Central memory CD4-positive, alpha-beta T cell (primary cell): Measurements from ENCODE around the gene HACL1.
A peak's percentile ranks its signal among the peaks of the same experiment; 100 is the strongest.

Experiments used
- DNase-seq: peaks from one replicate; pipeline ENCODE4 v3.0.0; 2022
- total RNA-seq, 3 experiments: gene quantifications; one replicate each; lab custom pipeline; 2026; lab: John Stamatoyannopoulos, UW

Gene HACL1
- 32.4 to 38.6 (median 34.1) reads per million in 3 experiments for total RNA-seq

DNA sequence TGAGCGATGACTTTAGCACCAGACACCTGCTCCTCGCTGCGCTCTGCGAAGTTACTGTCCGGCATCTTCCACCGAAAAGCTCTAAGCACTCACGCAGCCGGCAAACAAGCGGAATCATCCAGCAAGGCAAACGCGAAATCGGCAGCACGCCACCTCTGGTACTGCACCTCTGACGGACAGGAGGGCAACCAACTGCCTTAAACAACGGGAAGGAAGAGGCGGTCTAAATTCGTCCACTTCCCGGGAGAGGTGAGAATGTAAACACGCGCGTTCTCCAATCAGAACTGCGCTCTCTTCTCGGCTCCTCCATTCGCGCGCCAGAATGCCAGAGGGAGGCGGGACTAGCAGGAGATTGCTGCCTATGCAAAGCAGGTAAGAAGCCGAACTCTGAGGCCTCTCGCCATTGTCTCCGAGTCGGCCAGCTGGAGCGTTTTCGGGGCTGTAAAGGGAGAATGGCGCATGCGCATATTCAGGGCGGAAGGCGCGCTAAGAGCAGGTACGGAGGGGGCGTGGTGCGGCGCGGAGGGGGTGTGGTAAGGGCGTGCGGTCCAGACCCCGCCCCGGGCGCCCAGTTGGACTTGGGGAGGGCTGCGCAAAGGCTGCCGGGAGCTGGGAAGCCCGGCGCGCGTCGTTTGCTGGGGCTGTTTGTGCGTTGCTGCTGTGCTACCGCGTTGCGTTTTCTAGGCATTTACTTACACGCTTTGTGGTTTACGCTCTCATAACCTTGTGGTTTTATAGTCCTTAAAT, at the start of gene HACL1, which contains the start of gene BTD:
Gene HACL1, minus strand, starts transcription at position 171 of the 747 bp plus-strand sequence. Its CDS starts 106 bp downstream, at position 65.
Gene BTD, plus strand, starts transcription at position 347 of the 747 bp plus-strand sequence. CDS start 33,695 bp downstream, outside the sequence.
- DNase-seq: peak; percentile 99

DNA sequence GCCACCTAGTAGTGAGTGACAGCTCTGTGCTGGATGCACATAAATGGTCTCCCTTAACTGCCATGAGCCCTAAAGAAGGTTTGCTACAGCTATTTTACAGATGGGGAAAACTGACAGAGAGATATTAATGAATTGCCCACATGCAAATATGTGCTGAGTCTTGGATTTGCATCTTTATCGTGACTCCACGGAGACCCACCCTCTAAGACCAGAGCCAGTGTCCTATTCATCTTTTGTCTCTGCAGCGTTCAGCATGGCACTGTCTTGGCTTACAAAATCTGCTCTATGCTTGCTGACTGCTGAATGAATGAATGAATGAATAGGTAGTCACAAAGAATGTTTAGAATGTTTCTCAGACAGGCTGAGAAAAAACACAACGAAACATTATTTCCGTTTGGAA, 48.5 kb upstream of the HACL1 start:
- DNase-seq: no peak

DNA sequence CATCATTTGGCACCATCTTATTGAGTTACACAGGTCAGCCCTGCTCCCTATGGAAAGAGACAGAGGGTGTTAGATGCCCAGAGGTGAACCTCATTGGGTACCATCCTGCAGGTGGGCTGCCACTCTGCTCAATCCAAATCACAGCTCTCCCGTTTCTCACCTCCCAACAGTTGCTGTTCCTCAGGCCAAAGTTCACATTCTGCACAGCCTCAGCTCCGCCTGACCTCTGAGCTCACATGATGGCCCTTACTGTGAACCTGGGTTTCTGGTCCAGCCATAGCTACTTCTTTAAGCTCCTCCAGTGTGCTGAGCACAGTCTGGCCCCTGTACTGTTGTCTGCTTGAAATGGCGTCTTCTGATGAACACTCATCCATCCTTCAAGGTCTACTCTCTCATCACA, 48.0 kb upstream of the HACL1 start:
- no peak for DNase-seq

DNA sequence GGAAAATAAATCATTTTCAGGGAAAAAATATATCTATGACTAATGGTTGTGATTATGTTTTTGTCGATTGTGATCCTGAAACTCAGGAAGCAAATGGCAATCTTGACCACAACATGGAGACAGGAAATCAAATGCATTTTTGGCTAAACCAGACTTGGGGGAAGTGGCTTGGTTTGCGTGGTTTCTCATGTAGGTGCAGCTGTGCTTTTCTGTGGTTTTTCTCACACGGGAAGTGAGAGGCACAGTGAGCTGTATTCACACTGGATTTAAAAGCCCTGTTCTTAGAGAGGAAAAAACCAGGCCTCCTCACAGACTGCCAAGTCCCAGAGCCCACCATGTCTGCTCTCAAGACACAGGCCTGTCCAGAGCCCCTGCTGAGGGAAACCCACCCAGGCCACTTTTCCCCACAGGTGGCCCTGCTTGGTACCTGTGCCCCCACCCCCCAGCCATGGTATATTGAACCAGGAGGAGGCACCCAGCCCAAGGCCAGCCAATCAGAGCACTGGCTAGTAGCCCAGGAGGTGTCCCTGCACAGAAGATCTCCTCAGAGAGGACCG, 46.3 kb upstream of the HACL1 start:
- peak; percentile 73 for DNase-seq

DNA sequence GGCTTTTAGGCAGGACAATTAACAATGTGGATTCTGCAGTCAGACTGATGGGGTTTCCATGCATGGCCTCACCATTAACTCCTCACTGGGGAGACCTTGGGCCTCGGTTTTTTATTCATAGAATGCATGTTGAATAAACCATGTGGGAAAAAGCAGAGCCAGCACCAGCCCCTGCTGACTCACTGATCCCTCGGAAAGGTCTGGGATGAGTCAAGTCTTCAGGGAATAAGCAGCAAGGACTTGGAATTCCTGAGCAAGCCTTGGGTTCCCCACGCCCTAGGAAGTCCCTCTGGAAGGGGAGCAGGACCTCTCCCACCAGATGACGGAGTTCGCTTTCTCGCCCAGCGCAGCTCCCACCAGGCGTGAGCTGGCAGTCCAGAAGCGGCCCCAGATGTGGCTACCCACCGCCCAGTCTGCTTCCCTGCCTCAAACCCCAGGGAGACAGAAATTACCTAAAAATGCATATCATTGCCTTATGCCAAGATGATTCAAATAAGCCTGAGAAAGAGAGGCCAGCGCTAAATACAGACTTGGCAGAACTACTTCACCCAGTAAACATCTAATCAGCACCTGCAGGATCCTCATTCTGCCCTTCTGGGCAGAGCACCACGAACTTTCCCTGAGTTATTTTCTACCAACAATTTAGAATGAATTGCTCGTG, 45.6 kb upstream of the HACL1 start:
- DNase-seq: no peak

DNA sequence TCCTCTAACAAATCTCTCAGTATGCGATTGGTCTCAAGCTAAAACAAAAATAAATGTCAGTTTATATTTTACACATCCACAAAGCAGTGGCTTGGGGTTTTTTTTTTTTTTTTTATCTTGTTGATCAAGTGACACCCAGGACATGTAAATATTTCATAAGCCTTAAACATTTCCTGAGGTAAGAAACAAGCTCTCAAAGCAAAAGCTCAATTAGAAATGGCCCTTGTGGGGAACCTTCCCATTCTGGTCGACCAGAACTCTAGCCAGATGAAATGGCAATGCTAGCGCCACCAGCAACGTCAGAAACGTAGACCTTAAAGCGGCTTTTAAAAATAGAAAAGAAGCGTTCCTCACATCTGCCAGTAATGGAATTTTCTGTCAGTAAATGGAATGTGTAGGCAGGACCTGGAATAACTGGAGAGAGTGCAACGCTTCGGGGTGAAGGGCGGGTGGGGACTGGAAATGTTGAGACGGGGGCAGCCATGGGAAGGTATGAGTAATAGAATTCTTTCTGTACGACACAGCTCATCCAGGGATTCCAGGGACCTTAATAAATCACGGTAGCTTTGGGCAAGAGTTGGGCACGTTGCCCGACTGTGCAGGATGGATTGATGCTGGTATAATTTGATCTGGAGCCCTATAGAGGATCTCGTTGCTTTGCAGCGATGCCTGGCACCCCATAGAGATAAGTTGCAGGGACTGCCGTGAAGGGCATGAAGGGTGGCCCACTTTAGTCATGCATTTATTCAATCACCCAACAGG, 44.6 kb upstream of the HACL1 start:
- no peak for DNase-seq

DNA sequence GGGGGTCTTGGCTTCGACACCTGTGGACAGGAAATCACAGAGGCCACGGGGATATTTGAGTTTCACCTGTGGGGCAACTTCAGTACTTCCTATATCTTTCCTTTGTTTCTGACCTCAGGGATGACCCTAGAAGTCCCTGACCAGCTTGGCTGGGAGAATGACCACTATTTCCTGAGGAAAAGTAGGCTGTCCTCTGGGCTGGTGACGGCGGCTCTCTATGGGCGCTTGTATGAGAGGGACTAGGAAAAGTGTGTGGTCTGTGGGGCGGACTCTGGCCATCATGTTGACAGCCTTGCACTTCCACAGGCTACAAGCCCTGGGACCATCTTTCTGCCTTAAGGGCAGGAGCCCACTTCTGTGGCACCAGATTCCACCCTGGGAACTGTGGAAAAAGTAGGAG, 43.9 kb upstream of the HACL1 start:
- DNase-seq: no peak

DNA sequence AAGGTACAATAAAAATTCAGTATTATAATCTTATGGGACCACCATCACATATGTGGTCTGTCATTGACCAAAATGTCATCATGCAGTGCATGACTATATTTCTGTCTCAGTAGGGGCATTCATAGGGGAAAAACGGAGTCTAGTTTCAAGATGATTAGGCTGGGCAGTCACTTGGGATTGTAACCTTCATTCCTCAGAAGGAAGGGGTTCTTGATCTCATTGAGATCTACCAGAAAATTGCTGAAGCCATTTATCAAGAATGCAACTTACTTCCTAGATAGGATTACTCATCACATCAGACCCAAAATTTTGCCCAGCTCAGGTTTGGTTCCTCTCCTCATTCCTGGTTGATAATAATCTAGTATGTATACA, 37.5 kb upstream of the HACL1 start:
- no peak for DNase-seq

DNA sequence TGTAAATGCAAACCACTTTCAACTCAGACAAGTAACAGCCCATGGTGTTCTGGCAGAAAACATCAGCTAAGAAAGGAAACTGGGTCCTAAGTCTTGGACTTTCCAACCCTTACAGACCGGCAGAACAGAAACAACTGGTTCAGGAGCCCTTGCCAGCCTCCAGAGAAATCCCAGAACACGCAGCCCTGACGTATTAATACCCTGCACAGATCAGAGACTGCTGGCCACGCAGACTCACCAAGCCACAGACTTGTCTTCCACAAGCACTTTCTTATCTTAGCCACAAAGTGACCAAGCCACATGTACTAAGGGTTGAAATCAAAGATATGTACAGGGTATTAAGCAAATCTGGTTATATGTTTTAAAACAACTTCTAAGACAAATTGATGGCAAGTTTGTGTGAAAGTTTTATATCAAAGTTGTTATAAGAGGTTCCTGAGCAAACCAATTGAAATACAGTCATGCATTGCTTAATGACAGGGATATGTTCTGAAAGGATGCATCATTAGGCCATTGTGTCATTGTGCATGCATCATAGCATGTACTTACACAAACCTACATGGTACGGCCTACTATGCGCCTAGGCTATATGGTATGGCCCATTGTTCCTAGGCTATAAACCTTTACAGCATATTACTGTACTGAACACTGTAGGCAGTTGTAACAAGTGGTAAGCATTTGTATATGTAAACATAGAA, 37.0 kb upstream of the HACL1 start:
- no peak for DNase-seq

DNA sequence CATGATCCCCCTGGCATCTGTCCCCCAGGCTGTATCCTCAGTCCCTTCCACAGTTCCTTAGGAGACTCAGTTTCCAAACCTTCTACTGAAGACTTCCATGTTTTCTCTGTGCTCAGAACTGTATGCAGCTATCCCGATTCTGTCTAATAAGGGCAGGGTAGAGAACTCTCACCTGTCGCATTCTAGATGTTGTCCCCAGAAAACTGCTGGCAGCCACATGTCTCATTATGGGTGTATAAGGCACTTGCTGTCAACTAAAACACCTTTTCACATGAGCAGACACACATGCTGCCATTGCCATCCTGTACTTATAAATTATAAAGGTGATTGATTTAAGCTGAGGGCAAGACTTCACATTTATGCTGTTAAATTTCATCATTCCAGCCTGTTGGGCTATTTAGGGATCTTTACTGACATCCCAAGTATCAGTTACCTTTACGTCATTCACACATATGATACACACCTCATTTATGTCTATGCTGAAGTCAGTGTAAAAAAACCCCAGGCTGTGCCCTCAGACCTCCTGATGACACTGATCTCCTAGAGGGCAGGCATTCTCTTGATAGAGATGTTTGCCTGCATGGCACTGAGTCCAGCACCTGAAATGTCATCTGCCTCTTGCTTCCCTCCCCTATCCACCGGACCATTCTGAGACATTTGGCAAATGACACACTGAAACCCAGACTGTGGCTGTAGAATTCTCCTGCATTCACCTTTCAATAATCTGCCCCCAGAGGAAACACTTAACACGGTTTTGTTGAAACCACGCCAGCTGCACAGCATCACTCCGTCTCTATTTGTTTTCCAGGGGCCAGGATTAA, 36.0 kb upstream of the HACL1 start:
- no peak for DNase-seq

DNA sequence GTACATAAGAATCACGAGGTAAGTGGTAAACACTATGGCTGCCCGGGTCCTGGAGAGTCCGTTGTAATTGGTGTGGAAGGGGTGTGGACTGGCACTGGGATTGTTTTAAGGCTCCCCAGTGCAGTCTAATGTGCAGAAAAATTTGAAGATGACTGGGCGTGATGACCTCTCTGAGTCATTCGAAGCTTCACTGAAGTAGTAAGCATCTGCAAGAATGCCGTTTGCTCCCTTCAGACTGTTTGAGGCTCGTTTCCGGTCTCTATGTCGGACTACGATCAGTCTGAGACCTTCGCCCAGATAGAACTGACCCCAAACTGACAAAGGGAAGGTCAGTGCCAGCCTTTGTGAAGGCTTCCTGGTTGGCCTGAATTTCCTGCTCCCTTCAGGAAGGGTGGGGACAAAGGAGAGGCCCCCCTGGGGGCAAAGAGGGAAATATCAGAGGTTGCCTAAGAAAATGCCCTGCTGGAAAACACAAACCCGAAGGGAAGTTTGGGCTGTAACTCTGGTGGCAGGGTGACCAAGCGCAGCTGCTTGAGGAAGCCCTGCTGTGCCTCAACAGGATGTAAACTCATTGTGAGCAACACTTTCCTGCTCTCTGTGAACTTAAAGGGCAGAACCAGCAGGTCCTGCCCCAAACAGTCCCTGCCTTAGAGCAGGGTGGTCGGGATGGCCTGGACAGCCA, 34.8 kb upstream of the HACL1 start:
- no peak for DNase-seq

DNA sequence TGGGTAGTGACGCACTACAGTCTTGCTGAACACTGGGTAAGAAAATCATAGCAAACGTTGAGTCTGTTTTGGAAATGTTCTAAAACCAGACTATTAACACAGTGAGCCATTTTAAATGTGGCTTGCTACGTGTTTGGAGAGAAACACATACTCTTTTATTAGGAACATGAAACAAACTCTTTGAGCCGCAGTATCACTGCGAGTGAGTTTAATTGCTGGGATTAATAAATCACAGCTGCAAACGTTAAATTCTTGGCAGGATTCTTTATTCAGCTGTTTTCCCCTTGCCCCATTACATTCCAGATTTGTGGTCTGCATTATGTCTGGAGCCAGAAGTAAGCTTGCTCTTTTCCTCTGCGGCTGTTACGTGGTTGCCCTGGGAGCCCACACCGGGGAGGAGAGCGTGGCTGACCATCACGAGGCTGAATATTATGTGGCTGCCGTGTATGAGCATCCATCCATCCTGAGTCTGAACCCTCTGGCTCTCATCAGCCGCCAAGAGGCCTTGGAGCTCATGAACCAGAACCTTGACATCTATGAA, 33.8 kb upstream of the HACL1 start:
- DNase-seq: no peak

DNA sequence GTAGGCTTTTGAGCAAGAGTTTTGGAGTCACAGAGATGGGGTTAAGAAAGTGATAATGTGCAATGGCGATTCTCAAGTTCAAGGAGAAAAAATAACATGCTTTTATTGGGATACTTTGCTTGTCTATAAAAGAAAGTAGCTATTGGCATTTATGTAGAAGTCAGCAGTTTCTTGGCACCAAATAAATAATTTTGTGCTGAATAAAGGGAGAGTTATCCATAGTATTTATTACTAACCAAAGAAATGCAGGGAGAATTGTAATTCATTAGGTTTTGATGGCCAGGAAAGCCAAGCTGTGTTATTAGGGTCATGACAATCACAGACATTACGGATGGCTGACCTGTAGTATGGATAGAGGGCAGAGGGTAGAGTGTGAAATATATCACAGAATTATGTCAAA, 33.3 kb upstream of the HACL1 start:
- DNase-seq: no peak

DNA sequence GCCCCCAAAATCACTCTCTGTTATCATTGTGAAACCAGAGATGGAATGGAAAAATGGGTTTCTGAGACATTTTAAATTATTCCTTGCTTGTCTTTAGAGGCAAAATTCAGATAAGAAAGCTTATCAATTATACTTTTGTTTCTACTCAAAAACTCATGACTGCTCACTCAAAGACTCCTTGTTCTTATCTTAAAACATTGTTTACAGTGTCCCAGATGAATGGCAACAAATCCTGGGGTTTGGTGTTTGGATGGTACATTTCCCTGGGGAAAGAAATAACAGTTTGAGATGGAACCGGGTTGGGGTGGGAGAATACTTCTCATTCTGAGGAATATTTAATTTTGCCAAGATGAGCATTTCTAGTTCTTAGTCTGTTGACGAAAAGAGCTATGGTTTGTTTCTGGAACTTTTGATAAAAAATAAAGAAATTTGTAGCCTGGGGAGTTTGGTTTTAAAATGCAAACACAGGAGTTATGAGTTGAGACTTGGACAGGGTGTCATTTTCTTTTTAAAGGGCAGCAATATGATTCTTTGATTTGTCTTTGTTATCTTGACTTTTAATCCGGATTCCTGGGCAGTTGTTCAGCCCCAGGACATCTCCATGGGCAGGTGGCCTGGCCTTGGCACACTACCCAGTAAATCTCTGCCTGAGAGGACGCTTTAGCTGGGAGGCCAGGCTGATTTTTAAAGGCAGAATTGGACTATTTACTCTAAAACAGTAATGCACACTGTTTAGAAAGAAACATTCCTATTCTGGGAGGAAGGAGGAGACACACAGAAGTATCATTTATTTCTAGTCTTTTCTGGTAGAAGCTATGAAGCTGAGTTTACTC, 32.6 kb upstream of the HACL1 start:
- DNase-seq: no peak

DNA sequence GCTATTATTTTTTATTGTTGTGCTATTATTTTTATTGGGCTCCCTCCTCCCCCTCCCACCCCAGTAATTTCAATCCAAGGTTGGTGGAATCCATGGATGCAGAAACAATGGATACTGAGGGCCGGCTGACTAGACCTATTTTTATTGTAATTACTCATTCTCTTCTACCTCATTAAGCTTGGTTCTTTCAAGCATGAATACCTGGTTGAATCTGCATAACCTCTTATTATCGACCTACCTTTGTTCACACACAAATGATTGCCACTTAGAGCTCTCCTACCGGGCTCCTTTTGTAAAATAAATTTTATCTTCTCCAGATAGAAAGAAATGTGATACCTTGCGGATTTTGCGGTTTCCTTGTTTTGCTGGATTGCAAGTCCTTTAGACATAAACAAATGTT, 31.8 kb upstream of the HACL1 start:
- no peak for DNase-seq

DNA sequence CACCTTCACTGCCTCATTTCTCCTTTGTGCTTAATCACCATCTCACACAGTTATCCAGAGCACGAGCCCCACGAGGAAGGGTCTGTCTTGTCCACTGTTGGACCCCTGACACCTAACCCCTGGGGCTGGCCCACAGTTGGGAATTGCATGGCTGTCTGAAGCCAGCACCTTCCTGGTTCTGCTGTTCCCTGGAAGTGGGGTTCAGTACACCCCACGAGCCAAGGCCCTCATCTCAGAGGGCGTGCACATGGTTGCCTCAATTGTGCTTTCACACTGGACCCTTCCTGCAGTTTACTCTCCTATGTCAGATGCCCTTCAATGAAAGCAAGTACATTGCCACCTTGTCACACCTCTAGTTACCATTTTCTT, 30.8 kb upstream of the HACL1 start:
- no peak for DNase-seq

DNA sequence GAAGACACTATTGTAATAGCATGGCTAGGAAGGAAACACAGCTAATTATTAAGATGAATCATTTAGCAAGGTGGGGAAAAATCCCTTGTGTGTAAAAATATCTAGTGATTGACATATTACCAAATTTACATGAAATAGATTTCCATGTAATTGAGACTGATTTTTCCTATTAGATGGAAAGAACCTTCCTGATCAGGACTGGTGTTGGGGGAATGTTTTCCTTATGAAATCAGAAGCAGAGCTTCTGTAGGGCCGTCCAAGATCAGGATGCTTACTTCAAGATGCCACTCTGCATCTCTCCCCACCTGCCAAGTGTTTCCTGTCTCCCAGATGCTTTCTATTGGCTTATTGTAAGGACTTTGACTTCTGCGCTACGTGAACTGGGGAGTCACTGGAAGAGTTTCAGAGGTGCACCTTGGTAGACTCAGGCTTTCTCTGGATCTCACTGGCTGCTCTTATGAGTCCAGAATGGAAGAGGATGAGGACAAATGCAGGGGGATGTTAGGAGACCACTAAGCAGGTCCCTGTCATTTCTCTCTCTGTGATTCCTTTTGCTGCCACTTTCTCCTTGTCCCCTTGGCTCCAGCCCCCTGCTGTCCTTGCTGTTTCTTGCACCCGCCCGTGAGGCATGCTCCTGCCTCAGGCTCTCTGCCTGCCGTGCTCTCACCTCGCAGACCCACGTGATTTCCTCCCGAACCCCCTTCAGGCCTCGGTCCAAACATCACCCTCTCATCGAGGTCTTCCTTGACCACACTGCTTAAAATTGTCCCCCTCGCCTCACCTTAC, 30.2 kb upstream of the HACL1 start:
- no peak for DNase-seq

DNA sequence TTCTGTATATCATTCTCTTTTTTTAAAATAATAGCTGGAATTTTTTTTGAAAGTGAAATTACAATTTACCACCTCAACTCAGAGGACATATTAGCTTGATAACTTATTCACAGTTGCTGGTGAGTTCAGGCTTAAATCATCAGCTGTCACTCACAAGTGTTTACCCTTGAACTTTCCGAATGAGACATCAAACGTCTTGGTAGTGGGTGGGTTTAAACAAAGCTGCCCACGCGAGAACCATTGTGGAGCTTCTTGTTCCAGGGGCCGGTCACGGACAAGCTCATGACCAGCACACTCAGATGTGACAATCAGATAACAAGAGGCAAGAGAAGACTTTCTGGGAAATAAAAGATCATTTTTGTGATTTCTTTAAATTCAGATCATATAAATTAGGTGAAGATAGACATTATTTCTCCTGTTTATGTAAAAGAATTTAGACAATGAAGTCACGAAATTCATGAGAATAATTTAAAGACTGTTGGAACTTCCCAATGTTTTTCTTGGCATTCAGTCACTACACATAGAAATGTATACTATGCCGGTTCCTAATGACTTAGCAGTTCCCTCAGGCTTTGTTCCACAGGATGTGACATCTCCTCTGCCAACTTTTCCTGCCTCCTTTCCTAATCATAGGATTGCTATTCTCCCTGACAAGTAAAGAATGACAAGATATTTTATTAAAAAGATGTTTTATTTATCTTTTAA, 29.4 kb upstream of the HACL1 start:
- DNase-seq: no peak
